Measurements from ENCODE around the gene ACIN1.

The ACIN1 gene

GRCh38 chr14:23128969-23129758 is 34.2 kb upstream of the ACIN1 start:
- Mint-ChIP-seq H3K27ac (no peak overlapping the region), H3K9me3 (ENCODE audit: low read depth) (no peaks in the 10 kb centered on the region), H3K4me1 (ENCODE audit: low read depth) (no peaks in the 10 kb centered on the region), H3K36me3 (peaks cover 2% of the 10 kb centered on the region), H3K27me3 (no peaks in the 10 kb centered on the region), H3K4me3 (no peak overlapping the region)

- H3K27ac Mint-ChIP-seq: no peak overlapping the region
- no peaks in the 10 kb centered on the region for H3K9me3 Mint-ChIP-seq (ENCODE audit: low read depth)
- H3K4me1 Mint-ChIP-seq (ENCODE audit: low read depth): no peaks in the 10 kb centered on the region
- H3K36me3 Mint-ChIP-seq: peaks cover 2% of the 10 kb centered on the region
- H3K27me3 Mint-ChIP-seq: no peaks in the 10 kb centered on the region
- H3K4me3 Mint-ChIP-seq: no peak overlapping the region
Measured at GRCh38 chr14:23127861-23128260, 32.9 kb upstream of the ACIN1 start.

GRCh38 chr14:23126548-23127278 is 31.8 kb upstream of the ACIN1 start:
- no peak overlapping the region for H3K4me3 Mint-ChIP-seq
- no peak overlapping the region for H3K27ac Mint-ChIP-seq
- H3K27me3 Mint-ChIP-seq: no peaks in the 10 kb centered on the region
- peaks cover 3% of the 10 kb centered on the region for H3K4me1 Mint-ChIP-seq (ENCODE audit: low read depth)
- H3K36me3 Mint-ChIP-seq: peaks cover 2% of the 10 kb centered on the region
- H3K9me3 Mint-ChIP-seq (ENCODE audit: low read depth): no peaks in the 10 kb centered on the region

- Mint-ChIP-seq H3K27ac (peak overlapping the region; percentile 34), H3K36me3 (peaks cover 2% of the 10 kb centered on the region), H3K27me3 (no peaks in the 10 kb centered on the region), H3K4me1 (ENCODE audit: low read depth) (peaks cover 9% of the 10 kb centered on the region), H3K4me3 (no peak overlapping the region), H3K9me3 (ENCODE audit: low read depth) (no peaks in the 10 kb centered on the region)
Measured at GRCh38 chr14:23125933-23126524, 31.1 kb upstream of the ACIN1 start.

- Mint-ChIP-seq H3K9me3 (ENCODE audit: low read depth) (no peaks in the 10 kb centered on the region), H3K36me3 (peaks cover 2% of the 10 kb centered on the region), H3K4me1 (ENCODE audit: low read depth) (peaks cover 19% of the 10 kb centered on the region), H3K4me3 (no peak overlapping the region), H3K27ac (no peak overlapping the region), H3K27me3 (no peaks in the 10 kb centered on the region)
Measured at GRCh38 chr14:23125011-23125410, 30.1 kb upstream of the ACIN1 start.

- H3K9me3 Mint-ChIP-seq (ENCODE audit: low read depth): no peaks in the 10 kb centered on the region
- peaks cover 25% of the 10 kb centered on the region for H3K4me1 Mint-ChIP-seq (ENCODE audit: low read depth)
- H3K27me3 Mint-ChIP-seq: no peaks in the 10 kb centered on the region
- no peak overlapping the region for H3K4me3 Mint-ChIP-seq
- H3K27ac Mint-ChIP-seq: no peak overlapping the region
- H3K36me3 Mint-ChIP-seq: peaks cover 2% of the 10 kb centered on the region
Measured at GRCh38 chr14:23124337-23124954, 29.5 kb upstream of the ACIN1 start.

GRCh38 chr14:23123419-23123818 is 28.5 kb upstream of the ACIN1 start:
- no peaks in the 10 kb centered on the region for H3K9me3 Mint-ChIP-seq (ENCODE audit: low read depth)
- H3K27ac Mint-ChIP-seq: no peak overlapping the region
- H3K36me3 Mint-ChIP-seq: no peaks in the 10 kb centered on the region
- no peaks in the 10 kb centered on the region for H3K27me3 Mint-ChIP-seq
- H3K4me1 Mint-ChIP-seq (ENCODE audit: low read depth): peaks cover 34% of the 10 kb centered on the region
- H3K4me3 Mint-ChIP-seq: no peak overlapping the region

- Mint-ChIP-seq H3K4me3 (no peak overlapping the region), H3K27me3 (no peaks in the 10 kb centered on the region), H3K9me3 (ENCODE audit: low read depth) (no peaks in the 10 kb centered on the region), H3K27ac (no peak overlapping the region), H3K36me3 (no peaks in the 10 kb centered on the region), H3K4me1 (ENCODE audit: low read depth) (peaks cover 47% of the 10 kb centered on the region)
Measured at GRCh38 chr14:23122086-23122485, 27.1 kb upstream of the ACIN1 start.

- H3K27me3 Mint-ChIP-seq: no peaks in the 10 kb centered on the region
- H3K4me3 Mint-ChIP-seq: peak overlapping the region; percentile 33
- no peak overlapping the region for H3K27ac Mint-ChIP-seq
- H3K4me1 Mint-ChIP-seq (ENCODE audit: low read depth): peaks cover 53% of the 10 kb centered on the region
- H3K9me3 Mint-ChIP-seq (ENCODE audit: low read depth): no peaks in the 10 kb centered on the region
- H3K36me3 Mint-ChIP-seq: no peaks in the 10 kb centered on the region
Measured at GRCh38 chr14:23121361-23121771, 26.4 kb upstream of the ACIN1 start.

- no peaks in the 10 kb centered on the region for H3K27me3 Mint-ChIP-seq
- peaks cover 55% of the 10 kb centered on the region for H3K4me1 Mint-ChIP-seq (ENCODE audit: low read depth)
- H3K9me3 Mint-ChIP-seq (ENCODE audit: low read depth): no peaks in the 10 kb centered on the region
- no peaks in the 10 kb centered on the region for H3K36me3 Mint-ChIP-seq
- H3K4me3 Mint-ChIP-seq: peak overlapping the region; percentile 33
- H3K27ac Mint-ChIP-seq: peak overlapping the region; percentile 86
Measured at GRCh38 chr14:23120541-23121251, 25.8 kb upstream of the ACIN1 start.

GRCh38 chr14:23119363-23120327 is 24.7 kb upstream of the ACIN1 start:
- H3K9me3 Mint-ChIP-seq (ENCODE audit: low read depth): no peaks in the 10 kb centered on the region
- no peaks in the 10 kb centered on the region for H3K36me3 Mint-ChIP-seq
- H3K27ac Mint-ChIP-seq: peak overlapping the region; percentile 86
- H3K27me3 Mint-ChIP-seq: no peaks in the 10 kb centered on the region
- peaks cover 59% of the 10 kb centered on the region for H3K4me1 Mint-ChIP-seq (ENCODE audit: low read depth)
- H3K4me3 Mint-ChIP-seq: peak overlapping the region; percentile 71

GRCh38 chr14:23118506-23119362 is 23.8 kb upstream of the ACIN1 start, which contains the start of gene CEBPE:
Gene CEBPE (minus strand): TSS chr14:23119255. CDS start chr14:23119091, 164 bp downstream.
- H3K36me3 Mint-ChIP-seq: no peaks in the 10 kb centered on the region
- H3K4me3 Mint-ChIP-seq: peak within 1 kb of the TSS; percentile 71
- peaks cover 59% of the 10 kb centered on the region for H3K4me1 Mint-ChIP-seq (ENCODE audit: low read depth)
- no peaks in the 10 kb centered on the region for H3K9me3 Mint-ChIP-seq (ENCODE audit: low read depth)
- H3K27ac Mint-ChIP-seq: peak within 1 kb of the TSS; percentile 86
- H3K27me3 Mint-ChIP-seq: no peaks in the 10 kb centered on the region

Data from activated naive CD8-positive, alpha-beta T cell (primary cell).